Keratinocyte (primary cell): ENCODE measurements around the gene UQCC2.

Experiments
- CTCF ChIP-seq, 3 experiments: IDR thresholded peaks in 1 of 3; conservative IDR thresholded peaks in 1 of 3; optimal IDR thresholded peaks in 1 of 3; 2 replicates in 2 of 3; 3 replicates in 1 of 3; pipeline versions ENCODE3 to v1.5.1; 2011; ENCODE audit warnings: low read length in 3 of 3, mild to moderate bottlenecking in 3 of 3, moderate library complexity in 2 of 3, control low read depth in 1 of 3, inconsistent platforms in 1 of 3; ENCODE audit not compliant: insufficient read depth in 2 of 3; ENCODE audit errors: extremely low read depth in 1 of 3
- EZH2 ChIP-seq: IDR thresholded peaks from one replicate; pipeline ENCODE4 v1.6.1; 2012; ENCODE audit warnings: inconsistent platforms, mild to moderate bottlenecking, low read length, moderate library complexity

GRCh38 chr6:33759887-33760629 is 48.6 kb upstream of the UQCC2 start:
- TF ChIP-seq CTCF (optimal IDR thresholded peaks at IDR 0.05 in 1 of 3, IDR thresholded peaks at IDR 0.05 in 1 of 3, conservative IDR thresholded peaks at IDR 0.05 in 1 of 3; ENCODE audit: extremely low read depth in 1 of 3, insufficient read depth in 2 of 3, low read length in 3 of 3): no peak
- no peak for TF ChIP-seq EZH2
